DMS79 (cell line): ENCODE data around the gene NCKIPSD.
"Not testable (repeated sequence)": the region's sequence is repeated elsewhere in the genome, so short reads cannot be mapped to it uniquely, and the experiment has no call there.

Source experiments
- DNase-seq: peaks from one replicate; lab custom pipeline; 2025; lab: John Stamatoyannopoulos, UW

The NCKIPSD gene

GRCh38 chr3:48685603-48686511 lies at the start of gene NCKIPSD:
Gene NCKIPSD (minus strand): TSS chr3:48685915. CDS start chr3:48685807, 108 bp downstream.
- peak; percentile 29 for DNase-seq

DNA sequence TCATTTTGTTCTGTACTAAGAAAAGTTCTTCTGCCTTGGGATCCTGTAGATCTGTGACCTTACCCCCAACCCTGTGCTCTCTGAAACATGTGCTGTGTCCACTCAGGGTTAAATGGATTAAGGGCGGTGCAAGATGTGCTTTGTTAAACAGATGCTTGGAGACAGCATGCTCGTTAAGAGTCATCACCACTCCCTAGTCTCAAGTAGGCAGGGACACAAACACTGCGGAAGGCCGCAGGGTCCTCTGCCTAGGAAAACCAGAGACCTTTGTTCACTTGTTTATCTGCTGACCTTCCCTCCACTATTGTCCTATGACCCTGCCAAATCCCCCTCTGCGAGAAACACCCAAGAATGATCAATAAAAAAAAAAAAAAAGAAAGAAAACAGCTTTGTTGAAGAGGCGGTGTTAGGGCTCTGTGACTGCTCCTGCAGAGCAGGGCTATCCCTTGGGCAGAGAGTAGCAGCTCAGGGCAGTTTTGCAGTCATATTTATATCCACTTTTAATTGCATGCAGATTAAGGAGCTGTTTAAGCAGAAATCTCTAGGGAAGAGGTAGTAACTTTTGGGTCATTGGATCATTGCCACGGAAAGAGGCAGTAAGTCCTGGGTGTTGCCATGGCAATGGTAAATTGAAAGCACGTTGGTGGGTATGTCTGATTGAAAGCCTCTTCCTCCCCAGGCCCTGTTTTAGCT lies 49.5 kb upstream of the NCKIPSD start:
- not testable (repeated sequence) for DNase-seq

DNA sequence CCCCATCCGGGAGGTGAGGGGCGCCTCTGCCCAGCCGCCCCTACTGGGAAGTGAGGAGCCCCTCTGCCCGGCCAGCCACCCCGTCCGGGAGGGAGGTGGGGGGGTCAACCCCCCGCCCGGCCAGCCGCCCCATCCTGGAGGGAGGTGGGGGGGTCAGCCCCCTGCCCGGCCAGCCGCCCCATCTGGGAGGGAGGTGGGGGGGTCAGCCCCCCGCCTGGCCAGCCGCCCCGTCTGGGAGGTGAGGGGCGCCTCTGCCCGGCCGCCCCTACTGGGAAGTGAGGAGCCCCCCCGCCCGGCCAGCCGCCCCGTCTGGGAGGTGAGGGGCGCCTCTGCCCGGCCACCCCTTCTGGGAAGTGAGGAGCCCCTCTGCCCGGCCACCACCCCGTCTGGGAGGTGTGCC lies 48.8 kb upstream of the NCKIPSD start:
- not testable (repeated sequence) for DNase-seq

DNA sequence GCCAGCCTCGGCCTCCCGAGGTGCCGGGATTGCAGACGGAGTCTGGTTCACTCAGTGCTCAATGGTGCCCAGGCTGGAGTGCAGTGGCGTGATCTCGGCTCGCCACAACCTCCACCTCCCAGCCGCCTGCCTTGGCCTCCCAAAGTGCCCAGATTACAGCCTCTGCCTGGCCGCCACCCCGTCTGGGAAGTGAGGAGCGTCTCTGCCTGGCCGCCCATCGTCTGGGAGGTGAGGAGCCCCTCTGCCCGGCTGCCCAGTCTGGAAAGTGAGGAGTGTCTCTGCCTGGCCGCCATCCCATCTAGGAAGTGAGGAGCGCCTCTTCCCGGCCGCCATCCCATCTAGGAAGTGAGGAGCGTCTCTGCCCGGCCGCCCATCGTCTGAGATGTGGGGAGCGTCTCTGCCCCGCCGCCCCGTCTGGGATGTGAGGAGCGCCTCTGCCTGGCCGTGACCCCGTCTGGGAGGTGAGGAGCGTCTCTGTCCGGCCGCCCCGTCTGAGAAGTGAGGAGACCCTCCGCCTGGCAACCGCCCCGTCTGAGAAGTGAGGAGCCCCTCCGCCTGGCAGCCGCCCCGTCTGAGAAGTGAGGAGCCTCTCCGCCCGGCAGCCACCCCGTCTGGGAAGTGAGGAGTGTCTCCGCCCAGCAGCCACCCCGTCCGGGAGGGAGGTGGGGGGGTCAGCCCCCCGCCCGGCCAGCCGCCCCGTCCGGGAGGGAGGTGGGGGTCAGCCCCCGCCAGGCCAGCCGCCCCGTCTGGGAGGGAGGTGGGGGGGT lies 48.2 kb upstream of the NCKIPSD start:
- DNase-seq, result not testable (repeated sequence)

DNA sequence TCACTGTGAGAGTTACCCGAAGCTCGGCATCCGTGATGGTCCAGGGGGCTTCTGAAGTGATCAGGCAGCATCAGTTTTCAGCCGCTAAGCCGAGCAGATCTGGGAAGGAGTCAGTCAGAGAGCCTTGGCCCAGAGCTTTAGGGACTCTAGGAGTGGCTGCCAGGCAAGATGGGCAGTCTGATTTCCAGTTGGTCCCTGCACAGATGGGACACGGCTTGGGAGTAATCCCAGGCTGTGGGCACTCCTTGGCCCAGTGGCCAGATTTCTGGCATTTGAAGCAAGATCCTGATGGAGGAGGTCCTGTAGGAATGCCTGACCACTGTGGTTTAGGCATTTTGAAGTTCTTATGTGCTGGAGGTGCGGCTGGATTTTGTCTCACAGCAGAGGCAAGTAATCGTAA lies 41.8 kb upstream of the NCKIPSD start:
- no peak for DNase-seq

GRCh38 chr3:48725185-48725855 lies 39.6 kb upstream of the NCKIPSD start:
- DNase-seq, result not testable (repeated sequence)

- no peak for DNase-seq
Measured at GRCh38 chr3:48723725-48724124, 38.0 kb upstream of the NCKIPSD start.

DNA sequence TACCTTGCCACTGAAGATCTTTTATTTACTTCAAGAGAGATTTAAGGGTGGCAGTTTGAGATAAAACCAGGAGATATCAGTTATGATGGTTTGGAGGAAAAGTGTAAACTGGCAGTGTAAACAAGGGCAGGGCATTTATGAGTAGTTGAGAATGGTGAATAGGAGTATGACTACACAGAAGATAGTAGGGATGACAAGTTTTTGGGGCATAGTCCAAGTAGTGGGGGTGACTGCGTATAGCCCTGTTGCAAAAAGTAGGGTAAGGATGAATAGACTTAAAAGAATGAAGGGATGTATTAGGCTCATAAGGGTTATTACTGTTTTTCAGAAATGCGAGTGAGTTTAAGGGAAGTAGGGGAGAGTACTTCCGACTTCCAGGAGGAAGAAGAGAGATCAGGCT lies 37.6 kb upstream of the NCKIPSD start:
- DNase-seq, result not testable (repeated sequence)

DNA sequence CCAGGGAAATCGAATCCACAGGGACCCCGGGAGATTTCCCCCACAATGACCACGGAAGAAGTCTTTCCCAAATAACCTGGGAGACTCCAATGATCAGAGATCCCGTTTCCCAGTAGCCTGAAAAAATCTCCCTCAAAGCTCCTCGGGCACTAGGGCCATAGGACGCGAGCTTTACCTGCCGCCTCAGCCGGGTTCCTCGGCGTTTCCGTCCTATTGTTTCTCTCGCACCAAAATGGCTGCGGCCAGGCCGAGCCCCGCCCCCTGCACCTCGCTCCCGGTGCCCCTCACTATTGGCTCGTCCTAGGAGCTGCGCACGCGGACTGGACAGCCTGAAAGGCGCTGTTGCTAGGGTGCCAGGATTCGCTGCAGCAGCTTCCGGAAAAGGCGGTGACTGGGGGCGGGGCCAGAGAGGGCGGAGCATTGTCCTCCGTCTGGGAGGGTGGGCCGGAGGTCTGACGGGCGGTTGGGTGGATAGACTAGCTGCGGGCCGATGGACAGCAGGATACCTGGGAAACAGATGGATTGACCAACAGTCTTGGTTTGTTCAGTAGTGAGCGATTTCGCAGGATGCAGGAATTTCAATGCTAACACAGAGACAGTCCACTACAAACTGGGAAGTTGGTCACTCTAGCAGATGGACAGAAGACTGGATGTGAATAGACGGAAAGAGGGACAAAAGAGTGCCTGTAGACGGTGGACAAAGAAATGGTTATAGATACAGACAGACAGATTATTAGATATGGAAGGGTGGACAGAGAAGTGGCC lies 31.4 kb upstream of the NCKIPSD start, which contains the start of gene IP6K2:
TSS of gene IP6K2 (minus strand) at position 240 of the 765 bp plus-strand sequence. CDS start 21,930 bp downstream, outside the sequence.
- DNase-seq, result peak; percentile 87

DNA sequence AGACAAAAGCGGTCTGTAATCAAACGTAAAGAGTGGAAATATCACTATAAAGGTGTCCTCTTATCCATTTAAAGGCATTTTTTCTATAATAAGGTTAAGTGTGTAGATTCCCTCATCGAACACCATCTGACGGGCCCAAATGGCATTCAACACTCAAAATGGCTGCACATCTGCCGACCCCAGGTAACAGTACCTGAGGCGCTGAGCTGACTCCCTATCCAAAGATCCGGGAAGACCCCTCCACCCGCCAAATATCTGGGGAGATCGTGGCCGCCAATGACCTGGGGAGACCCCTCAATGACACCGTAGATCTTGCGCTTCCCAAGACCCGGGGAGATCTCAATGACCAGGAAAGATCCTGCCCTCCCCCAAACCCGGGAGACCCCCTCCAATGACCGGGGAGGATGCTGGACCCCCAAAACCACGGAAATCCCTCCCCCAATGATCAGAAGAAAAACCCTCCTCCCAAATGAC lies 30.8 kb upstream of the NCKIPSD start:
- DNase-seq, result peak; percentile 13

DNA sequence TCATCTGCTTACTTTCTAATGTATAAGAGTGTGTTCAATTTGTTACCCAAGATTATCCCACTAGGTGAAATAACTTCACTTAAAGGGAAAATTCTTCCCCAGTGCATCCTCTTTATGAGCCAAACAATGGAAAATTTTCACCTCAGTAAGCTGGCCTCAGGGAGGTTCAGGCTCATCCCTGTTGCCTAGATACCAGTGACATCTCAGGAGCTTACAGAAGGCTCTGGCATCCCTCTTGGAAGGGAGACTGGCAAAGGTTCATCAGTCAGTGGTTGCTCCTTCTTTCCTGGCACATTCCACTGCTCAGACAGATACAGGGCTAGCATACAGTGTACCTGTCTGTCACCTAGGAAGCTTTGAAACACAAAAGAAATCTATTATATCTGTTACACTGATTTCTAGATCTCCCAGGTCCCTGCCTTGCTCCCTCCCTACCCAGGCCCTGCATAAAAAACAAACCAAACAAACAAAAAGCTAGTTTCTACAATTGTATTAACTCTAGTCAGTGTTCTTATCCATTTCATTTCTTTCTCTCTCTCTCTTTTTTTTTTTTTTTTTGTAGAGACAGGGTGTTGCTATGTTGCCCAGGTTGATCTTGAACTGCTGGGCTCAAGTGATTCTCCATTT lies 29.6 kb upstream of the NCKIPSD start:
- DNase-seq, result no peak

- peak; percentile 47 for DNase-seq
Measured at GRCh38 chr3:48711727-48712126, 26.0 kb upstream of the NCKIPSD start.

- DNase-seq, result no peak
Measured at GRCh38 chr3:48709051-48709461, 23.3 kb upstream of the NCKIPSD start.

GRCh38 chr3:48708481-48708889 lies 22.8 kb upstream of the NCKIPSD start:
- DNase-seq, result no peak

DNA sequence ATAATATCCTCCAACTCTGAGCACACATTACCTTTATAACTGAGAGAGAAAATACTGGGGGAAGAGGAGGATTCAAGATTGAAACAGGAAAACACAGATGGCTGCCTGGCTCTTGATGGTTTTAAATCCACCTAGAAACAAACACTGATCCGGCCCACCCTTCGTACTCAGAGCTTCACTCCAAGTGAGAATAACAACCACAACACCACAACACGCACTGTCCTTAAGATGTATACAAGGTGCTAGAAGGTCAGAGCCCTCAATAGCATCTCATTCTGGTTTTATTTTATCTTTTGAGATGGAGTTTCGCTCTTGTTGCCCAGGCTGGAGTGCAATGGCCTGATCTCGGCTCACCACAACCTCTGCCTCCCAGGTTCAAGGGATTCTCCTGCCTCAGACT lies 21.4 kb upstream of the NCKIPSD start:
- DNase-seq, result no peak

- no peak for DNase-seq
Measured at GRCh38 chr3:48702320-48702920, 16.7 kb upstream of the NCKIPSD start.

- DNase-seq, result no peak
Measured at GRCh38 chr3:48700731-48701405, 15.2 kb upstream of the NCKIPSD start.

DNA sequence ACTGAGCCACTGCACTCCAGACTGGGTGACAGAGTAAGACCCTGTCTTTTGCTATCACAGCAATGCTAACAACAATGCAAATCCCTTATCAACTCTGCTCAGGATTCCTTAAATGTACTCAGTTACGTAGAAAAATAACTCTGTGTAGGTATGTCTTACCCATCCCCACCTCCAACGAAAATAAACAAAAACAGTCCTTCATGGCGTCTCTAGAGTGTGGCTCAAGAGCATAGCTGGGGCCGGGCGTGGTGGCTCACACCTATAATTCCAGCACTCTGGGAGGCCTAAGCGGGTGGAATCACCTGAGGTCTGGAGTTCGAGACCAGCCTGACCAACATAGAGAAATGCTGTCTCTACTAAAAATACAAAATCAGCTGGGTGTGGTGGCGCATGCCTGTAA lies 13.2 kb upstream of the NCKIPSD start:
- DNase-seq, result no peak

- DNase-seq, result no peak
Measured at GRCh38 chr3:48697952-48698351, 12.2 kb upstream of the NCKIPSD start.
